ENCODE measurements around the gene GJB1. TPM values are rescaled to one million over a fixed set of nuclear protein-coding genes. Genes with fewer than 3 reads are reported as not detected.
"Not testable (repeated sequence)": the region's sequence is repeated elsewhere in the genome, so short reads cannot be mapped to it uniquely, and the experiment has no call there.

GJB1 gene
- total RNA-seq, 1 donor from 2014 or later: not detected

DNA sequence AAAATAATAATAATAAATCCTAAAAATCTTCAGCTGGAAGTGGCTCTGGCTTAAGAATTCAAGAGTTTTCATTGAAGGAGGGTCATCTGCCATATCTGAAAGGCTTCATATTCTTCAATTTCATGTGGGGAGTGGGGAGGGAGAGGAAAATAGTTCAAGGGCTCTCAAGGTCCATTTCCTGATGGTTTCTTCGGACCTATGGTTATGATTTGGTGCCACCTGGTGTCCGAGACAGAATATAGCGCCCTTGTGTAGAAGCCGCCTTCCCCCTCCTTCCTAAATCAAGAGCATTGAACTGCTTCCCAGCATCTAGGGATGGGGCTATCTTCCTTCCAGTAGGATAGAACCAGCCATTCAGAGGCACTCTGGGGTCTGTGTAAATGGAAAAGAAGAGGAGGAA lies 44.1 kb upstream of the GJB1 start:
- Mint-ChIP-seq H3K36me3 (ENCODE audit: unreplicated experiment) (no peaks in the 10 kb centered on the region), H3K27me3 (ENCODE audit: unreplicated experiment) (peaks cover 3% of the 10 kb centered on the region), H3K4me1 (ENCODE audit: unreplicated experiment) (peaks cover 5% of the 10 kb centered on the region), H3K4me3 (ENCODE audit: unreplicated experiment) (no peak overlapping the region), H3K27ac (ENCODE audit: unreplicated experiment) (no peak overlapping the region), H3K9me3 (ENCODE audit: unreplicated experiment) (peaks cover 3% of the 10 kb centered on the region)
- DNase-seq (ENCODE audit: extremely low spot score, unreplicated experiment): no peak
- TF ChIP-seq, protein P1, sequence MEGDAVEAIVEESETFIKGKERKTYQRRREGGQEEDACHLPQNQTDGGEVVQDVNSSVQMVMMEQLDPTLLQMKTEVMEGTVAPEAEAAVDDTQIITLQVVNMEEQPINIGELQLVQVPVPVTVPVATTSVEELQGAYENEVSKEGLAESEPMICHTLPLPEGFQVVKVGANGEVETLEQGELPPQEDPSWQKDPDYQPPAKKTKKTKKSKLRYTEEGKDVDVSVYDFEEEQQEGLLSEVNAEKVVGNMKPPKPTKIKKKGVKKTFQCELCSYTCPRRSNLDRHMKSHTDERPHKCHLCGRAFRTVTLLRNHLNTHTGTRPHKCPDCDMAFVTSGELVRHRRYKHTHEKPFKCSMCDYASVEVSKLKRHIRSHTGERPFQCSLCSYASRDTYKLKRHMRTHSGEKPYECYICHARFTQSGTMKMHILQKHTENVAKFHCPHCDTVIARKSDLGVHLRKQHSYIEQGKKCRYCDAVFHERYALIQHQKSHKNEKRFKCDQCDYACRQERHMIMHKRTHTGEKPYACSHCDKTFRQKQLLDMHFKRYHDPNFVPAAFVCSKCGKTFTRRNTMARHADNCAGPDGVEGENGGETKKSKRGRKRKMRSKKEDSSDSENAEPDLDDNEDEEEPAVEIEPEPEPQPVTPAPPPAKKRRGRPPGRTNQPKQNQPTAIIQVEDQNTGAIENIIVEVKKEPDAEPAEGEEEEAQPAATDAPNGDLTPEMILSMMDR (IDR thresholded peaks at IDR 0.05): peak; percentile 69

DNA sequence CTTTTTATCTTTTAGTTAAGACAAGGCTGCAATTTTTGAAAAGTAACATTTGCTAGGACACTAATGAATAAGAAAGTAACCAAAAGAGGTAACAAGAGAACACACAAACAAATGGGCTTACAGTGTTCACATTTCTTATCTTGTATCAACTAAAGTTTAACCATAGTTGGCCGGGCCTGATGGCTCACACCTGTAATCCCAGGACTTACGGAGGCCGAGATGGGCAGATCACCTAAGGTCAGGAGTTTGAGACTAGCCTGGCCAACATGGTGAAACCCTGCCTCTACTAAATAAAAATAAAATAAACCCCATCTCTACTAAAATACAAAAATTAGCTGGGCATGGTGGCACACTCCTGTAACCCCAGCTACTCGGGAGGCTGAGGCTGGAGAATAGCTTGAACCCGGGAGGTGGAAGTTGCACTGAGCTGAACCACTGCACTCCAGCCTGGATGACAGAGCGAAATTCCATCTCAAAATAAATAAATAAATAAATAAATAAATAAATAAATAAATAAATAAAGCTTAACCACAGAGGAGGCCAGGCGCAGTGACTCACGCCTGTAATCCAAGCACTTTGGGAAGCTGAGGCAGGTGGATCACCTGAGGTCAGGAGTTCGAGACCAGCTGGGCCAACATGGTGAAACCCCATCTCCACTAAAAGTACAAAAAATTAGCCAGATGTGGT lies 42.3 kb upstream of the GJB1 start:
- not testable (repeated sequence) for H3K4me1 Mint-ChIP-seq (ENCODE audit: unreplicated experiment); DNase-seq (ENCODE audit: extremely low spot score, unreplicated experiment); H3K36me3 Mint-ChIP-seq (ENCODE audit: unreplicated experiment); H3K27me3 Mint-ChIP-seq (ENCODE audit: unreplicated experiment); H3K9me3 Mint-ChIP-seq (ENCODE audit: unreplicated experiment); H3K4me3 Mint-ChIP-seq (ENCODE audit: unreplicated experiment)
- peak overlapping the region; percentile 23 for H3K27ac Mint-ChIP-seq (ENCODE audit: unreplicated experiment)

DNA sequence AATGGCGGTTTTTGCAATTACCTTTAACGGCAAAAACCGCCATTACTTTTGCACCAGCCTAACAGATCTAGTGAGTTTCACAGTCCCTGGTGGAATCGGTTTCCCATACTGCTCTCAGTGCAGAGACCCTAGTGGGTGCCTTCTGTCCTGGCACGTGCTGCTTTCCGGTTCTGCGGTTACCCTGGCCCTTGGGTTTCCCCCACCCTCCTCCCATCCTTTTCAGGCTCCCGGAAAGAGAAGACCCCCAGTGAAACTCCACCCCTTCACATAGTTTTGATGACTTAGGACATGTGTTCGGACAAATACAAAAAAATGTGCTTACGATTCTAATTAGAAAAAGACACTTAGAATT lies 41.5 kb upstream of the GJB1 start:
- Mint-ChIP-seq H3K27me3 (ENCODE audit: unreplicated experiment) (no peaks in the 10 kb centered on the region), H3K9me3 (ENCODE audit: unreplicated experiment) (no peaks in the 10 kb centered on the region), H3K27ac (ENCODE audit: unreplicated experiment) (peak overlapping the region; percentile 93), H3K4me1 (ENCODE audit: unreplicated experiment) (peaks cover 5% of the 10 kb centered on the region), H3K36me3 (ENCODE audit: unreplicated experiment) (no peaks in the 10 kb centered on the region), H3K4me3 (ENCODE audit: unreplicated experiment) (peak overlapping the region; percentile 75)
- TF ChIP-seq, protein P1 (IDR thresholded peaks at IDR 0.05): no peak
- DNase-seq (ENCODE audit: extremely low spot score, unreplicated experiment): no peak

DNA sequence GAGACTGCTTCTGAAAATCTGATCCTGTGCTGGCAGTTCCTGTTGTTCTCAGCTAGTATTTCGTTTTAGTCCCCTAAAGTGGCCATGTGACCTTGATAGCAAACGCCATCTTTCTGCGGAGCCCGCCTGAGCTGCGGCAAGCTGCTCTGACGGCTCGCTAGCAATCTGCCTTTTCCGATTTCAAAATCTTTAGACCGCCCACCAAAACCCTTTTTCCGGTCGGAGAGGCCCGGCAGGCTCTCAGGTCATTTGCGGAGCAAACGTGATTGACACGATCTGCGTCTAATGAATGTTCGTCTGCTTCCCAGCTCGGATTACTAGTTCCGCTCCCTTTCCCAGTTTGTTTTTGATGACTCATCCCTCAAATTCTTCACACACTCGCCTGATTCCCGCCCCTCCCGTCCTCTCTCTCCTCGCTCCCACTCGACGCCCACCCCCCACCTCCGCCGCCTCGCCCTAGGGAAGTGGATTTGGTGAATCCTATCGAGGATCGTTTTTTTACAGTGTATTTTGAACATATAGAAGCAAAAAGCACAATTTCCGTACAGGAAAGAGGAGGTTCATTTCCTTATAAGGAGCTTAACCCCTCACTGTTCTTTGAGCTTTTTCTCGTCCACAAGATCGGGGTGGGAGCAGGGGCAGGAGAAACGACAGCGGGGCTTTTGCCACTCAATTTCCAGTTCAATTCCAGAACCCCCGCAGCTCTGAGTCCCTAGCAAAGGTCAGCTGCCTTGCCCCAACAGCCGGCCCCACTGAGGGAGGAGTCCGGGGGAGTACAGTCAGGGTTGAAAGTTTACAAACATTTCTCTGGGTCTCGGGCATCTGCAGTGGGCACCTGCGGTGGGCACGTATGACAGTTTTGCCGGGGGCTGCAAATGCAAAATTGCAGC lies 40.9 kb upstream of the GJB1 start:
- Mint-ChIP-seq H3K9me3 (ENCODE audit: unreplicated experiment) (no peaks in the 10 kb centered on the region), H3K27ac (ENCODE audit: unreplicated experiment) (peak overlapping the region; percentile 93), H3K4me3 (ENCODE audit: unreplicated experiment) (peak overlapping the region; percentile 75), H3K4me1 (ENCODE audit: unreplicated experiment) (peaks cover 5% of the 10 kb centered on the region), H3K27me3 (ENCODE audit: unreplicated experiment) (no peaks in the 10 kb centered on the region), H3K36me3 (ENCODE audit: unreplicated experiment) (no peaks in the 10 kb centered on the region)
- TF ChIP-seq, protein P1 (IDR thresholded peaks at IDR 0.05): no peak
- DNase-seq (ENCODE audit: extremely low spot score, unreplicated experiment): peak; percentile 92

DNA sequence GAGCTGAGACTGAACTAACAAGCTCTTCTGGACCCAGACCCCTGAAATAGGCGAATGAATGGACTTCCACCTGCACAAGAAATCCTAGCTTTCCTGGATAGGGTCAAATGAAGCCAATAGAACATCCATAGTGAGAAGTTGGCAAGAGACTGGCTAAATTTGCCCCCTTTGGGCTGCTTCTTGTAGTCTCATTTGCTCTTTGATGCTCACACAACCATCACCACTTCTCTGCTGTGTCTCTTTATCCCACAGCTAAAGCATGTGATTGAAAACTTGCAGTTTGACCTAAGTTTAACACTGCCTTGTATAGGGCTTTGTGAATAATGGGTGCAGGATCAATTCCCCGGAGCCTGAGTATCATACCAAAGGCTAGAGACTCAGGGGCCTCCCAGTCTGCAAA lies 40.2 kb upstream of the GJB1 start:
- DNase-seq (ENCODE audit: extremely low spot score, unreplicated experiment): no peak
- H3K4me1 Mint-ChIP-seq (ENCODE audit: unreplicated experiment): peaks cover 5% of the 10 kb centered on the region
- H3K36me3 Mint-ChIP-seq (ENCODE audit: unreplicated experiment): no peaks in the 10 kb centered on the region
- H3K27ac Mint-ChIP-seq (ENCODE audit: unreplicated experiment): peak overlapping the region; percentile 93
- TF ChIP-seq, protein P1 (IDR thresholded peaks at IDR 0.05): no peak
- H3K9me3 Mint-ChIP-seq (ENCODE audit: unreplicated experiment): no peaks in the 10 kb centered on the region
- no peaks in the 10 kb centered on the region for H3K27me3 Mint-ChIP-seq (ENCODE audit: unreplicated experiment)
- H3K4me3 Mint-ChIP-seq (ENCODE audit: unreplicated experiment): peak overlapping the region; percentile 75

All from osteocyte (in vitro differentiated cells).